ENCODE measurements around the gene MYO19.

MYO19 gene

GRCh38 chr17:36534840-36535668 lies at the start of gene MYO19, which contains the start of gene PIGW:
TSS of gene MYO19 (minus strand) at chr17:36534868. CDS start at chr17:36532538, 2,330 bp downstream.
TSS of gene PIGW (plus strand) at chr17:36534987. CDS start at chr17:36537102, 2,115 bp downstream.
- peak within 1 kb of the TSS; percentile 99 for H3K27ac ChIP-seq (ENCODE audit: low read depth, low read length)
- H3K9ac ChIP-seq (ENCODE audit: low read length): peak within 1 kb of the TSS; percentile 87
- peak within 1 kb of the TSS; percentile 88 for H3K4me3 ChIP-seq (ENCODE audit: low read depth in 1 of 2, low read length in 2 of 2)
- H3K27me3 ChIP-seq (ENCODE audit: control insufficient read depth in 1 of 2, insufficient read depth in 2 of 2, low read length in 2 of 2): no peaks in the 10 kb centered on the region
- H3K4me1 ChIP-seq (ENCODE audit: insufficient read depth, low read length): peaks cover 14% of the 10 kb centered on the region
- H3K9me3 ChIP-seq (ENCODE audit: low read length): no peaks in the 10 kb centered on the region
- peaks cover 12% of the 10 kb centered on the region for H3K36me3 ChIP-seq (ENCODE audit: insufficient read depth, low read length)

GRCh38 chr17:36583787-36584186 lies 49.1 kb upstream of the MYO19 start:
- H3K27me3 ChIP-seq (ENCODE audit: control insufficient read depth in 1 of 2, insufficient read depth in 2 of 2, low read length in 2 of 2): no peaks in the 10 kb centered on the region
- peaks cover 55% of the 10 kb centered on the region for H3K36me3 ChIP-seq (ENCODE audit: insufficient read depth, low read length)
- no peak overlapping the region for H3K27ac ChIP-seq (ENCODE audit: low read depth, low read length)
- H3K9ac ChIP-seq (ENCODE audit: low read length): no peak overlapping the region
- H3K9me3 ChIP-seq (ENCODE audit: low read length): no peaks in the 10 kb centered on the region
- H3K4me1 ChIP-seq (ENCODE audit: insufficient read depth, low read length): no peaks in the 10 kb centered on the region
- no peak overlapping the region for H3K4me3 ChIP-seq (ENCODE audit: low read depth in 1 of 2, low read length in 2 of 2)

GRCh38 chr17:36578671-36579070 lies 44.0 kb upstream of the MYO19 start:
- no peak overlapping the region for H3K4me3 ChIP-seq (ENCODE audit: low read depth in 1 of 2, low read length in 2 of 2)
- H3K27ac ChIP-seq (ENCODE audit: low read depth, low read length): no peak overlapping the region
- H3K9me3 ChIP-seq (ENCODE audit: low read length): no peaks in the 10 kb centered on the region
- no peaks in the 10 kb centered on the region for H3K4me1 ChIP-seq (ENCODE audit: insufficient read depth, low read length)
- H3K36me3 ChIP-seq (ENCODE audit: insufficient read depth, low read length): peaks cover 37% of the 10 kb centered on the region
- no peaks in the 10 kb centered on the region for H3K27me3 ChIP-seq (ENCODE audit: control insufficient read depth in 1 of 2, insufficient read depth in 2 of 2, low read length in 2 of 2)
- H3K9ac ChIP-seq (ENCODE audit: low read length): no peak overlapping the region

GRCh38 chr17:36576793-36577192 lies 42.1 kb upstream of the MYO19 start:
- peaks cover 29% of the 10 kb centered on the region for H3K36me3 ChIP-seq (ENCODE audit: insufficient read depth, low read length)

GRCh38 chr17:36575028-36575427 lies 40.4 kb upstream of the MYO19 start:
- no peak overlapping the region for H3K9ac ChIP-seq (ENCODE audit: low read length)
- H3K9me3 ChIP-seq (ENCODE audit: low read length): no peaks in the 10 kb centered on the region
- H3K4me3 ChIP-seq (ENCODE audit: low read depth in 1 of 2, low read length in 2 of 2): no peak overlapping the region
- H3K36me3 ChIP-seq (ENCODE audit: insufficient read depth, low read length): peaks cover 28% of the 10 kb centered on the region
- H3K27ac ChIP-seq (ENCODE audit: low read depth, low read length): no peak overlapping the region
- H3K27me3 ChIP-seq (ENCODE audit: control insufficient read depth in 1 of 2, insufficient read depth in 2 of 2, low read length in 2 of 2): no peaks in the 10 kb centered on the region
- no peaks in the 10 kb centered on the region for H3K4me1 ChIP-seq (ENCODE audit: insufficient read depth, low read length)

More at GRCh38 chr17:36576793-36577192, 42.1 kb upstream of the MYO19 start:
- H3K9me3 ChIP-seq (ENCODE audit: low read length): no peaks in the 10 kb centered on the region
- no peaks in the 10 kb centered on the region for H3K4me1 ChIP-seq (ENCODE audit: insufficient read depth, low read length)
- no peaks in the 10 kb centered on the region for H3K27me3 ChIP-seq (ENCODE audit: control insufficient read depth in 1 of 2, insufficient read depth in 2 of 2, low read length in 2 of 2)
- H3K27ac ChIP-seq (ENCODE audit: low read depth, low read length): no peak overlapping the region
- no peak overlapping the region for H3K4me3 ChIP-seq (ENCODE audit: low read depth in 1 of 2, low read length in 2 of 2)
- no peak overlapping the region for H3K9ac ChIP-seq (ENCODE audit: low read length)

- Histone ChIP-seq H3K4me3 (ENCODE audit: low read depth in 1 of 2, low read length in 2 of 2) (no peak overlapping the region), H3K27me3 (ENCODE audit: control insufficient read depth in 1 of 2, insufficient read depth in 2 of 2, low read length in 2 of 2) (no peaks in the 10 kb centered on the region), H3K9me3 (ENCODE audit: low read length) (no peaks in the 10 kb centered on the region), H3K9ac (ENCODE audit: low read length) (no peak overlapping the region), H3K36me3 (ENCODE audit: insufficient read depth, low read length) (peaks cover 43% of the 10 kb centered on the region), H3K4me1 (ENCODE audit: insufficient read depth, low read length) (no peaks in the 10 kb centered on the region), H3K27ac (ENCODE audit: low read depth, low read length) (no peak overlapping the region)
These were observed 31.4 kb upstream of the MYO19 start for GRCh38 chr17:36566081-36566480.

GRCh38 chr17:36553459-36553858 lies 18.8 kb upstream of the MYO19 start:
- Histone ChIP-seq H3K4me1 (ENCODE audit: insufficient read depth, low read length) (peaks cover 24% of the 10 kb centered on the region), H3K9me3 (ENCODE audit: low read length) (no peaks in the 10 kb centered on the region), H3K9ac (ENCODE audit: low read length) (no peak overlapping the region), H3K27ac (ENCODE audit: low read depth, low read length) (no peak overlapping the region), H3K36me3 (ENCODE audit: insufficient read depth, low read length) (peaks cover 18% of the 10 kb centered on the region), H3K27me3 (ENCODE audit: control insufficient read depth in 1 of 2, insufficient read depth in 2 of 2, low read length in 2 of 2) (no peaks in the 10 kb centered on the region), H3K4me3 (ENCODE audit: low read depth in 1 of 2, low read length in 2 of 2) (no peak overlapping the region)

GRCh38 chr17:36550491-36551417 lies 16.1 kb upstream of the MYO19 start:
- H3K27ac ChIP-seq (ENCODE audit: low read depth, low read length): no peak overlapping the region
- H3K4me1 ChIP-seq (ENCODE audit: insufficient read depth, low read length): peaks cover 48% of the 10 kb centered on the region
- no peak overlapping the region for H3K4me3 ChIP-seq (ENCODE audit: low read depth in 1 of 2, low read length in 2 of 2)
- H3K27me3 ChIP-seq (ENCODE audit: control insufficient read depth in 1 of 2, insufficient read depth in 2 of 2, low read length in 2 of 2): no peaks in the 10 kb centered on the region
- H3K9me3 ChIP-seq (ENCODE audit: low read length): no peaks in the 10 kb centered on the region
- no peak overlapping the region for H3K9ac ChIP-seq (ENCODE audit: low read length)
- peaks cover 4% of the 10 kb centered on the region for H3K36me3 ChIP-seq (ENCODE audit: insufficient read depth, low read length)

GRCh38 chr17:36547776-36548175 lies 13.1 kb upstream of the MYO19 start:
- Histone ChIP-seq H3K4me1 (ENCODE audit: insufficient read depth, low read length) (peaks cover 47% of the 10 kb centered on the region), H3K4me3 (ENCODE audit: low read depth in 1 of 2, low read length in 2 of 2) (no peak overlapping the region), H3K36me3 (ENCODE audit: insufficient read depth, low read length) (no peaks in the 10 kb centered on the region), H3K9me3 (ENCODE audit: low read length) (no peaks in the 10 kb centered on the region), H3K27me3 (ENCODE audit: control insufficient read depth in 1 of 2, insufficient read depth in 2 of 2, low read length in 2 of 2) (no peaks in the 10 kb centered on the region), H3K9ac (ENCODE audit: low read length) (peak overlapping the region; percentile 98), H3K27ac (ENCODE audit: low read depth, low read length) (no peak overlapping the region)

GRCh38 chr17:36546418-36547093 lies 11.9 kb upstream of the MYO19 start:
- H3K36me3 ChIP-seq (ENCODE audit: insufficient read depth, low read length): no peaks in the 10 kb centered on the region
- H3K9ac ChIP-seq (ENCODE audit: low read length): peak overlapping the region; percentile 98
- peaks cover 47% of the 10 kb centered on the region for H3K4me1 ChIP-seq (ENCODE audit: insufficient read depth, low read length)
- peak overlapping the region; percentile 65 to 94 for H3K4me3 ChIP-seq (ENCODE audit: low read depth in 1 of 2, low read length in 2 of 2)
- H3K27ac ChIP-seq (ENCODE audit: low read depth, low read length): peak overlapping the region; percentile 91
- H3K27me3 ChIP-seq (ENCODE audit: control insufficient read depth in 1 of 2, insufficient read depth in 2 of 2, low read length in 2 of 2): no peaks in the 10 kb centered on the region
- no peaks in the 10 kb centered on the region for H3K9me3 ChIP-seq (ENCODE audit: low read length)

All from muscle layer of colon (tissue), 2 donors.